Sigmoid colon (tissue), 7 donors: Measurements from ENCODE around the gene SLC25A36. TPM values are rescaled to one million over a fixed set of nuclear protein-coding genes. Genes with fewer than 3 reads are reported as not detected.

Source experiments
- DNase-seq: peaks from one replicate; pipeline ENCODE4 v3.0.0-alpha.2; 2019
- H3K27ac ChIP-seq, 4 donors: fragments of 200-600 bp; sonication (generic); one replicate each; pipeline ENCODE4 v1.5.1; 2016 to 2019; ENCODE audit warnings: mild to moderate bottlenecking in 1 of 4
- H3K27me3 ChIP-seq, 3 donors: fragments of 200-600 bp; sonication (generic); one replicate each; pipeline ENCODE4 v1.5.1; 2019; ENCODE audit warnings: mild to moderate bottlenecking in 1 of 3
- H3K36me3 ChIP-seq, 4 donors: fragments of 200-600 bp; sonication (generic); one replicate each; pipeline ENCODE4 v1.5.1; 2016 to 2019
- H3K4me1 ChIP-seq, 4 donors: fragments of 200-600 bp; sonication (generic); one replicate each; pipeline ENCODE4 v1.5.1; 2017 to 2019
- H3K4me3 ChIP-seq, 4 donors: fragments of 200-600 bp; sonication (generic); one replicate each; pipeline ENCODE4 v1.5.1; 2017 to 2019; ENCODE audit warnings: mild to moderate bottlenecking in 2 of 4, moderate library complexity in 1 of 4
- H3K9me3 ChIP-seq, 4 donors: fragments of 200-600 bp in 3 of 4; sonication (generic) in 3 of 4; one replicate each; pipeline versions ENCODE4 v1.5.1 to v1.6.1; 2013 to 2019
- CTCF ChIP-seq, 4 experiments: fragments of 450-650 bp in 3 of 4; fragments of 200-600 bp in 1 of 4; IDR thresholded peaks; one replicate each; pipeline ENCODE4 v1.5.1; 2016 to 2019; ENCODE audit warnings: antibody characterized with exemption in 4 of 4, mild to moderate bottlenecking in 3 of 4, moderate library complexity in 2 of 4
- EP300 ChIP-seq, 4 donors: sonication (generic); formaldehyde crosslinking; IDR thresholded peaks; one replicate each; pipeline ENCODE4 v1.6.1; 2017; ENCODE audit warnings: antibody characterized with exemption in 4 of 4
- POLR2A ChIP-seq, 2 donors: fragments of 450-650 bp; IDR thresholded peaks; one replicate each; pipeline ENCODE4 v1.6.1; 2016; ENCODE audit warnings: antibody characterized with exemption in 2 of 2, mild to moderate bottlenecking in 2 of 2, moderate library complexity in 2 of 2
- POLR2AphosphoS5 ChIP-seq, 4 donors: sonication (generic); formaldehyde crosslinking; IDR thresholded peaks; one replicate each; pipeline ENCODE4 v1.6.1; 2017; ENCODE audit warnings: antibody characterized with exemption in 4 of 4
- WGBS, 2 donors: extraction: QIAGEN DNeasy Blood & Tissue Kit; methylation state at CpG; one replicate each; pipeline ENCODE4 v1.1.7; 2013; 5-methylcytosine and 5-hydroxymethylcytosine counted together
- intact Hi-C: fragments of 100-400 bp; cut with DNase I; formaldehyde crosslinking; loops from one replicate; pipeline ENCODE4 v1.15.1; 2023
- polyA plus RNA-seq, 3 donors: library from polyadenylated mRNA; stranded (reverse); fragments of 200-250 nt; gene quantifications; one replicate each; pipeline ENCODE4 v1.2.3, GENCODE V29; 2013
- total RNA-seq, 4 donors: library from RNA; depleted of rRNA; stranded (reverse); fragments of >200 nt; gene quantifications; one replicate each; pipeline ENCODE4 v1.1.0, GENCODE V29; 2016
- donor health status: healthy with polysubstance abuse.
- donor health status: Bipolar disorder and iron deficiency.
- donor health status: healthy.

SLC25A36 gene
- total and polyA plus RNA-seq, 7 donors, result 8.8 to 139 (median 67.0) TPM

DNA sequence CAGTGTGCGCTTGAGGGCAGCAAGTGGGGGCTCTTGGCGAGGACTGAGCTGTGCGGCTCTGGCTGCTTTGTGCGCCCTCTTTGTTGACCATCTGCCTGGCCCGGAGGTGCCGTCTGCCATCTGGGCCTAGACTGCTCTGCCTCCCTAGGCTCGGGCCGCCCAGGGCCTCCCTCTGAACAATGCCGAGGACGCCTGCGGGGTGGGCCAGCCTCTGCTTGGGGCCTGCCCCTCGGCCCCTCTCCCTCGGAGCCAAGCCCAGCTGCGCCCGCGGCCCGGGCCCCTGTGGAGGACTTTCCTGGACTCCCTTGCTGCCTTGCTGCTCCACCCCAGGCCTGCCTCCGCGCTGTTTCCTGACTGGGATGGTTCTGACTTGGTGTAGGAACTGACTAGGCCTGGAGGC, 77.6 kb downstream of the SLC25A36 start:
- Histone ChIP-seq H3K4me3 (no peak overlapping the region), H3K4me1 (no peaks in the 10 kb centered on the region), H3K27me3 (no peaks in the 10 kb centered on the region), H3K27ac (no peak overlapping the region), H3K9me3 (no peaks in the 10 kb centered on the region), H3K36me3 (no peaks in the 10 kb centered on the region)
- 96% methylated on average over 19 of the region's 19 CpGs for WGBS, 2 donors
- DNase-seq, result no peak
- TF ChIP-seq CTCF (IDR thresholded peaks at IDR 0.05) (no peak), POLR2A (IDR thresholded peaks at IDR 0.05) (no peak), EP300 (IDR thresholded peaks at IDR 0.05) (no peak), POLR2AphosphoS5 (IDR thresholded peaks at IDR 0.05) (no peak)
- intact Hi-C loops, result no loop called here

- Histone ChIP-seq H3K4me1 (no peaks in the 10 kb centered on the region), H3K27ac (no peak overlapping the region), H3K9me3 (no peaks in the 10 kb centered on the region), H3K4me3 (no peak overlapping the region), H3K27me3 (no peaks in the 10 kb centered on the region), H3K36me3 (no peaks in the 10 kb centered on the region)
- DNase-seq, result no peak
- 79 to 89% methylated on average over 5 of the region's 5 CpGs for WGBS, 2 donors
- intact Hi-C loops, result no loop called here
- no peak for TF ChIP-seq POLR2AphosphoS5 (IDR thresholded peaks at IDR 0.05)
These were observed 78.7 kb downstream of the SLC25A36 start for GRCh38 chr3:141020143-141020830.

DNA sequence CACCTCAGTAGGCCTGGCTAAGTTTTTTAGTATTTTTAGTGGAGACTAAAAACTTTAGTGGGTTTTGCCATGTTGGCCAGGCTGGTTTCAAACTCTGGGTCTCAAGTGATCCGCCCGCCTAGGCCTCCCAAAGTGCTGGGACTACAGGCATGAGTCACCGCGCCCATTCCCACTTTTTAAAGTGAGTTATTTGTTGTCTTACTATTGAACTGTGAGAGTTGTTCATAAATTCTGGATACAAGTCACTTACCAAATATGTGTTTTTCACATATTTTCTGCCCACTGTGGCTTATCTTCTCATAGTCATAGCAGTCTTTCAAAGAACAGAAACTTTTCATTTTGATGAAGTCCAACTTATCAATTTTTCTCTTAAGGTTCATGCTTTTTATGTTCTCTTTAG, 79.6 kb downstream of the SLC25A36 start:
- TF ChIP-seq POLR2A (IDR thresholded peaks at IDR 0.05), result no peak
- TF ChIP-seq POLR2AphosphoS5 (IDR thresholded peaks at IDR 0.05), result no peak
- no peak for TF ChIP-seq EP300 (IDR thresholded peaks at IDR 0.05)
- no peak for TF ChIP-seq CTCF (IDR thresholded peaks at IDR 0.05)
- no peaks in the 10 kb centered on the region for H3K36me3 ChIP-seq
- H3K4me1 ChIP-seq, result no peaks in the 10 kb centered on the region
- DNase-seq, result no peak
- intact Hi-C loops, result no loop called here
- H3K4me3 ChIP-seq, result no peak overlapping the region
- no peaks in the 10 kb centered on the region for H3K27me3 ChIP-seq
- WGBS, 2 donors, result 96 to 98% methylated on average over 4 of the region's 4 CpGs
- H3K9me3 ChIP-seq, result no peaks in the 10 kb centered on the region
- H3K27ac ChIP-seq, result no peak overlapping the region

Other genes starting within 250 kb of the SLC25A36 start
- 1 to 10 TPM in 2 of 4 donors, under 1 TPM in 2; 0.16 to 1.4 (median 0.67) TPM for gene SPSB4, start 109.5 kb downstream of the SLC25A36 start, total RNA-seq
- under 1 TPM in 2 of 3 donors, not detected in 1; 0.10 to 0.60 TPM for gene SPSB4, start 109.5 kb downstream of the SLC25A36 start, polyA plus RNA-seq